Prostate gland (tissue), 2 donors: ENCODE measurements around the gene COA6.

Experiments used
- POLR2A ChIP-seq: fragments of 450-650 bp; IDR thresholded peaks from one replicate; pipeline ENCODE4 v1.6.1; 2016; ENCODE audit warnings: antibody characterized with exemption, mild to moderate bottlenecking
- POLR2AphosphoS5 ChIP-seq: sonication (generic); formaldehyde crosslinking; IDR thresholded peaks from one replicate; pipeline ENCODE4 v1.6.1; 2017; ENCODE audit warnings: antibody characterized with exemption
- TF ChIP-seq, protein P1 (sequence below), 4 experiments: fragments of 200-600 bp in 2 of 4; fragments of 450-650 bp in 2 of 4; sonication (generic) in 2 of 4; IDR thresholded peaks; 1 replicate in 3 of 4; 2 replicates in 1 of 4; pipeline ENCODE4 v1.5.1; 2016 to 2019; ENCODE audit warnings: antibody characterized with exemption in 4 of 4, mild to moderate bottlenecking in 2 of 4, moderate library complexity in 2 of 4

DNA sequence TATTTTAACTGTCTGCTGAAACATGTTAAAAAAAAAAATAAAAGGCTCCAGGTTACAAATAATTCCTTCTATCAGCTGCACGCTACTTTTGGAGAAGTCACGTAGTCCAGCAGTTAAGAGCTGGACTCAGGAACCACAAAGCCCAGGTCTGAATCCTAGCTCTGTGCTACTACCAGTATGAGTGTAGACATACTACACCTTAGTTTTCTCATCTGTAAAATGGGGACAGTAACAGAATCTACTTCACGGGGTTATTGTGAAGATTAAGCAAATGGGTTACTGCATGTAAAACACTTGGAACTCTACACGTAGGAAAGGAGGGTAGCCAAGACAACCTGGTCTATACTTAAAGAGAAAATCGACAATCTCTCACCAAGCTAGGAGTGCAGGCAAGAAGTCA, 57.4 kb downstream of the COA6 start:
- TF ChIP-seq, protein P1, sequence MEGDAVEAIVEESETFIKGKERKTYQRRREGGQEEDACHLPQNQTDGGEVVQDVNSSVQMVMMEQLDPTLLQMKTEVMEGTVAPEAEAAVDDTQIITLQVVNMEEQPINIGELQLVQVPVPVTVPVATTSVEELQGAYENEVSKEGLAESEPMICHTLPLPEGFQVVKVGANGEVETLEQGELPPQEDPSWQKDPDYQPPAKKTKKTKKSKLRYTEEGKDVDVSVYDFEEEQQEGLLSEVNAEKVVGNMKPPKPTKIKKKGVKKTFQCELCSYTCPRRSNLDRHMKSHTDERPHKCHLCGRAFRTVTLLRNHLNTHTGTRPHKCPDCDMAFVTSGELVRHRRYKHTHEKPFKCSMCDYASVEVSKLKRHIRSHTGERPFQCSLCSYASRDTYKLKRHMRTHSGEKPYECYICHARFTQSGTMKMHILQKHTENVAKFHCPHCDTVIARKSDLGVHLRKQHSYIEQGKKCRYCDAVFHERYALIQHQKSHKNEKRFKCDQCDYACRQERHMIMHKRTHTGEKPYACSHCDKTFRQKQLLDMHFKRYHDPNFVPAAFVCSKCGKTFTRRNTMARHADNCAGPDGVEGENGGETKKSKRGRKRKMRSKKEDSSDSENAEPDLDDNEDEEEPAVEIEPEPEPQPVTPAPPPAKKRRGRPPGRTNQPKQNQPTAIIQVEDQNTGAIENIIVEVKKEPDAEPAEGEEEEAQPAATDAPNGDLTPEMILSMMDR (IDR thresholded peaks at IDR 0.05), result no peak
- TF ChIP-seq POLR2A (no peak), POLR2AphosphoS5 (no peak)
